ENCODE results near the gene DYNC1LI2. TPM values are rescaled to one million over a fixed set of nuclear protein-coding genes. Genes with fewer than 3 reads are reported as not detected.

DYNC1LI2 gene
- total and polyA plus RNA-seq, 12 donors, result 27.2 to 109 (median 88.2) TPM

GRCh38 chr16:66774981-66775380 is 23.6 kb upstream of the DYNC1LI2 start:
- WGBS, 2 donors, result 54 to 57% methylated on average over 2 of the region's 2 CpGs

DNA sequence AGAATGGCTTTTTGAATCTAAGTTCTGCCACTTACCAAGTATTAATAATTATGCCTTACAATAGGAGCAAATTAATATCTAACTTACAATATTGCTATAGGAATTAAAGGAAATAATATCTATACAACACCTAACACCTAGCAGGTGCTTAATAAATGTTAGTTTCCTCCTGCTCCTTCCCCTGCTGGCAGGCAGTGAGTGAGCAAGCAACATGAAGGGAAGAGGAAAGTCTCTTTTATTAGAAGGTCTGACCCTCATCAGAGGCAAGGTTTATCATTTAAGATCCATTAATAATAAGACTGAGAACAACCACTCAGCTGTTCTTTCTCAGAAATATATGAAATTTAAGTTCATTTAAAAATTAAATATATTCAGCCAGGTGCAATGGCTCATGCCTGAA is 6.7 kb upstream of the DYNC1LI2 start:
- ATAC-seq (no peak), DNase-seq (no peak)
- Histone ChIP-seq H3K4me3 (no peak overlapping the region), H3K9me3 (no peaks in the 10 kb centered on the region), H3K4me1 (no peaks in the 10 kb centered on the region), H3K36me3 (no peaks in the 10 kb centered on the region), H3K27ac (no peak overlapping the region), H3K27me3 (peaks cover 0 to 11% (median 0%) of the 10 kb centered on the region in 7 donors)
- TF ChIP-seq, protein P1, sequence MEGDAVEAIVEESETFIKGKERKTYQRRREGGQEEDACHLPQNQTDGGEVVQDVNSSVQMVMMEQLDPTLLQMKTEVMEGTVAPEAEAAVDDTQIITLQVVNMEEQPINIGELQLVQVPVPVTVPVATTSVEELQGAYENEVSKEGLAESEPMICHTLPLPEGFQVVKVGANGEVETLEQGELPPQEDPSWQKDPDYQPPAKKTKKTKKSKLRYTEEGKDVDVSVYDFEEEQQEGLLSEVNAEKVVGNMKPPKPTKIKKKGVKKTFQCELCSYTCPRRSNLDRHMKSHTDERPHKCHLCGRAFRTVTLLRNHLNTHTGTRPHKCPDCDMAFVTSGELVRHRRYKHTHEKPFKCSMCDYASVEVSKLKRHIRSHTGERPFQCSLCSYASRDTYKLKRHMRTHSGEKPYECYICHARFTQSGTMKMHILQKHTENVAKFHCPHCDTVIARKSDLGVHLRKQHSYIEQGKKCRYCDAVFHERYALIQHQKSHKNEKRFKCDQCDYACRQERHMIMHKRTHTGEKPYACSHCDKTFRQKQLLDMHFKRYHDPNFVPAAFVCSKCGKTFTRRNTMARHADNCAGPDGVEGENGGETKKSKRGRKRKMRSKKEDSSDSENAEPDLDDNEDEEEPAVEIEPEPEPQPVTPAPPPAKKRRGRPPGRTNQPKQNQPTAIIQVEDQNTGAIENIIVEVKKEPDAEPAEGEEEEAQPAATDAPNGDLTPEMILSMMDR (IDR thresholded peaks at IDR 0.05), result no peak
- intact Hi-C loops (cut with DNase I), result loop anchor here in 1 of 10 donors (5.0 kb wide), 1 partner anchor 306 kb away; no protein-coding TSS in a partner anchor

More at GRCh38 chr16:66774981-66775380, 23.6 kb upstream of the DYNC1LI2 start:
- DNase-seq (no peak), ATAC-seq (no peak)
- no peaks in the 10 kb centered on the region for H3K27me3 ChIP-seq
- no peaks in the 10 kb centered on the region for H3K36me3 ChIP-seq
- H3K4me1 ChIP-seq, result no peaks in the 10 kb centered on the region
- H3K4me3 ChIP-seq, result no peak overlapping the region
- intact Hi-C loops (cut with DNase I), result no loop called here
- TF ChIP-seq, protein P1 (IDR thresholded peaks at IDR 0.05), result no peak
- no peaks in the 10 kb centered on the region for H3K9me3 ChIP-seq
- H3K27ac ChIP-seq, result no peak overlapping the region

DNA sequence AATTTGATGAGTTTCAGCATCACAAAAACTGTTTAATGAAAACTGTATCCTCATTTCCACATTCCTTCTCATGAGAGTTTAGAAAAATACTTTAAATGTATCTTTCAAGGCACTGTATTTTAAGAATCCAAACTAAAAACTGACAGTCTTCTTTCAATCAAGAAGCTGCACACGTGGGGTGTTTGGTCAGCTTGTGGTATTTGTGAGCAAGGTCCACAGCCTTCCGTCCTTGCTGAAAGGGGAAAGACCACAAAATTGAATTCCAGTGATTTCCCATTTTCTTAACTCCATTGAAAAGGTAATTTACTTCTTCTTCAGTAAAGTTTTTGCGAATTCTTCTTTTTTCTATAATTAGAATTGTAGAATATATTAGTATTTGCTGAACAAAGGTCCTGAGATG is 3.4 kb upstream of the DYNC1LI2 start:
- intact Hi-C loops (cut with DNase I), result loop anchor here in 2 of 10 donors (5.0 kb wide), 3 partner anchors 93 to 348 kb away; no protein-coding TSS in a partner anchor
- Histone ChIP-seq H3K4me3 (no peak overlapping the region), H3K27ac (no peak overlapping the region), H3K36me3 (no peaks in the 10 kb centered on the region), H3K9me3 (no peaks in the 10 kb centered on the region), H3K4me1 (peaks cover 0 to 19% (median 16%) of the 10 kb centered on the region in 9 donors), H3K27me3 (peaks cover 0 to 20% (median 0%) of the 10 kb centered on the region in 7 donors)
- ATAC-seq, result no peak
- DNase-seq, result no peak
- TF ChIP-seq, protein P1 (IDR thresholded peaks at IDR 0.05), result no peak
- WGBS, 2 donors, result 64 to 67% methylated on average over 3 of the region's 3 CpGs

GRCh38 chr16:66754211-66754610 is 2.8 kb upstream of the DYNC1LI2 start:
- DNase-seq (no peak), ATAC-seq (no peak)
- Histone ChIP-seq H3K36me3 (peaks cover 0 to 5% (median 0%) of the 10 kb centered on the region in 9 donors), H3K27ac (no peak overlapping the region), H3K9me3 (no peaks in the 10 kb centered on the region), H3K4me3 (no peak overlapping the region), H3K27me3 (peaks cover 0 to 20% (median 0%) of the 10 kb centered on the region in 7 donors), H3K4me1 (peaks cover 0 to 25% (median 22%) of the 10 kb centered on the region in 9 donors)
- 95% methylated on average over 2 of the region's 2 CpGs for WGBS, 2 donors
- TF ChIP-seq, protein P1 (IDR thresholded peaks at IDR 0.05), result no peak
- intact Hi-C loops (cut with DNase I), result loop anchor here in 2 of 10 donors (5.0 kb wide), 2 partner anchors 92 to 347 kb away; no protein-coding TSS in a partner anchor

Measured in heart right ventricle (tissue), 16 donors.